NCI-H69 (cell line): ENCODE data around the gene TVP23C.
A peak's percentile ranks its signal among the peaks of the same experiment; 100 is the strongest.
"Not testable (repeated sequence)": the region's sequence is repeated elsewhere in the genome, so short reads cannot be mapped to it uniquely, and the experiment has no call there.

Experiments used
- DNase-seq: peaks from one replicate; lab custom pipeline; 2025; lab: John Stamatoyannopoulos, UW

The TVP23C gene

GRCh38 chr17:15563375-15563857 lies at the start of gene TVP23C:
TSS of gene TVP23C (minus strand) at chr17:15563483. CDS start at chr17:15563448, 35 bp downstream.
- DNase-seq = peak; percentile 35

GRCh38 chr17:15592960-15593359 lies 29.7 kb upstream of the TVP23C start:
- not testable (repeated sequence) for DNase-seq

GRCh38 chr17:15591986-15592385 lies 28.7 kb upstream of the TVP23C start:
- DNase-seq = not testable (repeated sequence)

GRCh38 chr17:15590844-15591243 lies 27.6 kb upstream of the TVP23C start:
- DNase-seq = not testable (repeated sequence)

- DNase-seq = not testable (repeated sequence)
Observed at GRCh38 chr17:15589544-15590536, 26.6 kb upstream of the TVP23C start.

GRCh38 chr17:15588017-15588416 lies 24.7 kb upstream of the TVP23C start:
- DNase-seq = peak; percentile 39

- not testable (repeated sequence) for DNase-seq
Observed at GRCh38 chr17:15583313-15583712, 20.0 kb upstream of the TVP23C start.

GRCh38 chr17:15581462-15581861 lies 18.2 kb upstream of the TVP23C start:
- DNase-seq = not testable (repeated sequence)

GRCh38 chr17:15576848-15577247 lies 13.6 kb upstream of the TVP23C start:
- DNase-seq = not testable (repeated sequence)

- not testable (repeated sequence) for DNase-seq
Observed at GRCh38 chr17:15574660-15575059, 11.4 kb upstream of the TVP23C start.

GRCh38 chr17:15573870-15574269 lies 10.6 kb upstream of the TVP23C start:
- not testable (repeated sequence) for DNase-seq

GRCh38 chr17:15562613-15563374 lies 489 bp downstream of the TVP23C start:
- DNase-seq = not testable (repeated sequence)

GRCh38 chr17:15561439-15561838 lies 1.8 kb downstream of the TVP23C start:
- not testable (repeated sequence) for DNase-seq

- DNase-seq = not testable (repeated sequence)
Observed at GRCh38 chr17:15558403-15559105, 4.7 kb downstream of the TVP23C start.

- DNase-seq = peak; percentile 0
Observed at GRCh38 chr17:15557334-15557832, 5.9 kb downstream of the TVP23C start.

- not testable (repeated sequence) for DNase-seq
Observed at GRCh38 chr17:15552932-15553331, 10.4 kb downstream of the TVP23C start.

GRCh38 chr17:15549552-15549951 lies 13.7 kb downstream of the TVP23C start:
- DNase-seq = not testable (repeated sequence)

GRCh38 chr17:15546604-15547003 lies 16.7 kb downstream of the TVP23C start:
- DNase-seq = not testable (repeated sequence)

- DNase-seq = not testable (repeated sequence)
Observed at GRCh38 chr17:15540371-15541219, 22.7 kb downstream of the TVP23C start.

- not testable (repeated sequence) for DNase-seq
Observed at GRCh38 chr17:15533122-15533521, 30.2 kb downstream of the TVP23C start.
